GM19035 (cell line): ENCODE data around the gene ST6GALNAC2.
"Not testable (repeated sequence)": the region's sequence is repeated elsewhere in the genome, so short reads cannot be mapped to it uniquely, and the experiment has no call there.

Source experiments
- ATAC-seq: cut with Tn5 transposase; IDR thresholded peaks from one replicate; pipeline ENCODE4 v1.9.1; 2021; ENCODE audit not compliant: unreplicated experiment

The ST6GALNAC2 gene

GRCh38 chr17:76585649-76586593, at the start of gene ST6GALNAC2:
Gene ST6GALNAC2, minus strand, starts transcription at chr17:76585860. Its CDS starts 52 bp downstream, at chr17:76585808.
- ATAC-seq = no peak

GRCh38 chr17:76635039-76635438, 49.4 kb upstream of the ST6GALNAC2 start:
- ATAC-seq = no peak

GRCh38 chr17:76633628-76634328, 48.1 kb upstream of the ST6GALNAC2 start:
- ATAC-seq = no peak

GRCh38 chr17:76631821-76632565, 46.3 kb upstream of the ST6GALNAC2 start:
- ATAC-seq = no peak

GRCh38 chr17:76630151-76630550, 44.5 kb upstream of the ST6GALNAC2 start:
- no peak for ATAC-seq

- no peak for ATAC-seq
Observed at GRCh38 chr17:76627510-76627909, 41.9 kb upstream of the ST6GALNAC2 start.

GRCh38 chr17:76626442-76626841, 40.8 kb upstream of the ST6GALNAC2 start:
- ATAC-seq = no peak

- no peak for ATAC-seq
Observed at GRCh38 chr17:76625496-76625895, 39.8 kb upstream of the ST6GALNAC2 start.

GRCh38 chr17:76623271-76624146, 37.8 kb upstream of the ST6GALNAC2 start:
- no peak for ATAC-seq

GRCh38 chr17:76617838-76618237, 32.2 kb upstream of the ST6GALNAC2 start:
- no peak for ATAC-seq

GRCh38 chr17:76614912-76615617, 29.4 kb upstream of the ST6GALNAC2 start:
- ATAC-seq = no peak

GRCh38 chr17:76614064-76614759, 28.6 kb upstream of the ST6GALNAC2 start:
- ATAC-seq = not testable (repeated sequence)

- no peak for ATAC-seq
Observed at GRCh38 chr17:76612977-76613851, 27.6 kb upstream of the ST6GALNAC2 start.

- no peak for ATAC-seq
Observed at GRCh38 chr17:76612465-76612864, 26.8 kb upstream of the ST6GALNAC2 start.

GRCh38 chr17:76611758-76612157, 26.1 kb upstream of the ST6GALNAC2 start:
- ATAC-seq = no peak

GRCh38 chr17:76611080-76611749, 25.6 kb upstream of the ST6GALNAC2 start:
- not testable (repeated sequence) for ATAC-seq

- not testable (repeated sequence) for ATAC-seq
Observed at GRCh38 chr17:76606685-76607084, 21.0 kb upstream of the ST6GALNAC2 start.
